ENCODE measurements around the gene BCKDHB.
A peak's percentile ranks its signal among the peaks of the same experiment; 100 is the strongest.
"Not testable (repeated sequence)": the region's sequence is repeated elsewhere in the genome, so short reads cannot be mapped to it uniquely, and the experiment has no call there.

The BCKDHB gene

DNA sequence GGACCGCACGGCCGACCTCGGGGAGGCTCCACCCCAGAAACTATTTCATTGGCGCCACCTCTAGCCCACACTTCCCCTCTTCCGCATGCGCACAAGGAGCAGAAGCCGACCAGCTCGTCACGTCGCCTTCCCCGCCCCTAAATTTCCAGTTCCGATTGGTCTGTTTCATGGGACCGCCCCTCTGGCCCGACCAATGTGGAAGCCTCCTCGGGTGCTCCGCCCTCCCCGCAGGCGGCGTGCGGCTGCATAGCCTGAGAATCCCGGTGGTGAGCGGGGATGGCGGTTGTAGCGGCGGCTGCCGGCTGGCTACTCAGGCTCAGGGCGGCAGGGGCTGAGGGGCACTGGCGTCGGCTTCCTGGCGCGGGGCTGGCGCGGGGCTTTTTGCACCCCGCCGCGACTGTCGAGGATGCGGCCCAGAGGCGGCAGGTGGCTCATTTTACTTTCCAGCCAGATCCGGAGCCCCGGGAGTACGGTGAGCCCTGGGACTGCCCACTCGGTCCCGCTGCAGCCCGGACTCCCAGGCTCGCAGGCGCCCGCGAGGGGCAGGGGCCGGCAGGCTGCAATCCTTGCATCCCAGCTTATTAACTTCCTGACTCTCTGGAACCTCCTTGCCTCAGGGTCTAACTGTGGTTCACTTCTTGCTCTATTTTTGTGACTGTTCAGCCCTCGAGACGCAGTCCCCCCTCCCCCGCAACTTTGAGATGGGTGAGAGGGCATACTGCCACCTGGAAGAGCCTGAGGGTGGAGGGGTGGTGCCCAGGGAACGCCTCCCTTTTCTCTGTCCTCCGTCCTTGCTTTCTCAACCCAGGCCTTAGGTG, at the start of gene BCKDHB:
Gene BCKDHB (plus strand): TSS at position 254 of the 818 bp plus-strand sequence. CDS start 23 bp downstream, at position 277.
- DNase-seq: peak; percentile 98

- DNase-seq: no peak
Measured at GRCh38 chr6:80060774-80061173, 45.7 kb upstream of the BCKDHB start.

DNA sequence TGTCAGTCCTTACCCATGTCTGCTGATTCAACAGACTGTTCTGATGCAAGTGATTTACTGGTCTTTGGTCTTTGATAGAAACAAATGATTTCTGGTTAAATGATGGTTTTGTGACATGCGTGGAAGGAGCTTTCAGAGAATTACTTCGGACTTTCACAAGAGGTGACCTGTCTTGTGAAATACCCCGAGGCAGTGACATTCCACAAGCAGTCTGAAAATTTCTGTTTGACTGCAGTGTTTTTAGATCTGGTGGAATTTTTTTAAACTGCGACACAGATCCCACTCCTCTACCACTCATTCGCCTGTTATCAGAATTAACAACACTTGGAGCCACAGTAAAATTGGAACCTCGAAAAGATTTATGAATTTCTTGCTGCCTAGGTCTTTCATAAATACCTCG, 38.3 kb upstream of the BCKDHB start:
- DNase-seq: not testable (repeated sequence)

GRCh38 chr6:80070431-80070830, 36.0 kb upstream of the BCKDHB start:
- not testable (repeated sequence) for DNase-seq

DNA sequence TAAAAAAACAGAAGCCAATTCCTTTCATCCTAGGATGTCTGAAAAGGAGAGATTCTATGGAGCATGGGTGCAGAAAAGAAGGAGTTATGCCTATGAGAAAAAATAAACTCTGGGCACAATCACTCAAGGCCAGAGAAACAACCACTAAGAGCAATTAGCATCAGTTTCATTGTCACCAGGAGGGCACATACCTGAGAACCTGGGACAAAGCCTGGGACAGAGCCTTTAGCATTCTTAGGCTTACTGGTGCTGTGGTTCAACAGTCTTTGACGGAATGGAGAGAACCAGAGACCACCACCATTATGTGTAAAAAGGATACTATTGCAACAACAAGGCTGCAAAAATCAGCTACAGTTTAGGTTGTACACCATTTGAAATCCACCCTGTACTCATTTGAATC, 29.4 kb upstream of the BCKDHB start:
- DNase-seq: no peak

DNA sequence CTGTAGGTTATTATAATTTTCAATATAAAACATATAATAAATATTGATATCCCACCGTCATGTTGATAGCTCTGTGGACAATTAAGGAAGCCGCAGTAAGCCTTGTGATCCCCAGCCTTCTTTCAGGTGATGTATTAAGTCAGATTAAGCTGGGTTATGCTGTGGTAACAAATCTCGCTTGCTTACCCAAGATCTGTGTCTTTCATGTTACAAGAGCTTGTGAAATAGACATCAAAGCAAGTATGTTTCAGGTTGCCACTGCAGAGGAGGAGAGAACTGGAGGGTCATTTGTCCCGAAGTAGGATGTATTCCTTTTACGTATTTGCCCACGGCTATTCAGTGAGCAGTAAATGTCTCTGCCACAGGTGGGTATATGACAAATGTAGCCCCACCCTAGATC, 17.8 kb upstream of the BCKDHB start:
- DNase-seq: no peak

DNA sequence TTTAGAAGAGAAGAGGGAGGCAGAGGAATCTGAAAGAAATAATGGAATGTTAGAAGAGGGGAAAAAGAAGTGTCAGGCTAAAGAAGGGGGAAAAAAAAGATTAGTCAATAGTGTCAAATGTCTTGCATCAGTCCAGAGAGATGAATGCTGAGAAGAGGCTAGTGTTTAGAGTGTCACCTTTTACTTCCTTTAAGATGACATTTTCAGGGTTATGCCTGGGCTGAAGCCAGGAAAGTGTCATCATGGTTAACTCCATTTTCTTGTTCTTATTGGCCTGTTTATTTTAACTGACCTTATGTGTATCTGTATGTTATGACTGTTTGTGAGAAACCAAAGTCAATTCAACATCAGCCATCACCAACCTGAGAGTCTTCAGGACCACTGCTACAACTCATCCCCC, 15.0 kb upstream of the BCKDHB start:
- no peak for DNase-seq

- DNase-seq: no peak
Measured at GRCh38 chr6:80094017-80094416, 12.5 kb upstream of the BCKDHB start.

- DNase-seq: no peak
Measured at GRCh38 chr6:80095600-80095999, 10.9 kb upstream of the BCKDHB start.

DNA sequence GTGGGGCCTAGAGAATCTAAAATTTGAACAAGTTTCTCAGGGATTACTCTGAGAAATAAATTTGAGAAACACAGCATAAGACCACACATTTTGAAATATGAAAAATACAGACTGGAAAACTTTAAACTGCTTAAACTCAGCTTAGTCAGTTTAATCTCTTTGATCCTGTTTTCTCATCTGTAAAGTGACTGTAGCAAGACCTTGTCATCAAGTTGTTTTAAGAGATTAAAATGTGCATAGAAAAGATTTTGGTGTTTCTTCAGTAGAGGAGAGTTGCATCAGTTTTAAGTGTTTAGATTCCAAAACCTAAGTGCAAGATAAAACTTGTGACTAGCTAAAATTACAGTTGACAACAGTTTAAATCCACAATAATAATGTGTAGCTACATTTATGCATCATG, 8.1 kb upstream of the BCKDHB start:
- no peak for DNase-seq

DNA sequence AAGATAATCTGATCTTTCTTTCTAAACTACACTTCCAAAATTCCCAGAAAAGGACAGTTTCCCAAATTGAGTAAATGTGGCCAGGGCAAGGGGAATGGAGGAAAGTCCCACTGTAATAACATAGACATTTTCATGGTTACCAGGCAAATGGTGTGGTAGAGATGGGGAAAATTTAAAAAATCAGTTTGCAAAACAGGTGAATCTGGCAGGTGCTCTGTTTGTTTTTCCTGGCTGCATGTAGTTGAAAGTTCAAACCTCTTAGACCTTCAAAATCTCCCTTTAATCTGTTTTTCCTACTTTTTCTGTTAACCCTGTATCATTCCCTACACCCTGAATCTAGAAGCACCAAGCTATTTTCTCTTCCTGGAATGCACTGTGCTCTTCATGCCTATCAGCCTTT, 2.0 kb upstream of the BCKDHB start:
- DNase-seq: no peak

GRCh38 chr6:80105972-80106417, 476 bp upstream of the BCKDHB start:
- DNase-seq: no peak

GRCh38 chr6:80122576-80122975, 16.1 kb downstream of the BCKDHB start:
- DNase-seq: not testable (repeated sequence)

DNA sequence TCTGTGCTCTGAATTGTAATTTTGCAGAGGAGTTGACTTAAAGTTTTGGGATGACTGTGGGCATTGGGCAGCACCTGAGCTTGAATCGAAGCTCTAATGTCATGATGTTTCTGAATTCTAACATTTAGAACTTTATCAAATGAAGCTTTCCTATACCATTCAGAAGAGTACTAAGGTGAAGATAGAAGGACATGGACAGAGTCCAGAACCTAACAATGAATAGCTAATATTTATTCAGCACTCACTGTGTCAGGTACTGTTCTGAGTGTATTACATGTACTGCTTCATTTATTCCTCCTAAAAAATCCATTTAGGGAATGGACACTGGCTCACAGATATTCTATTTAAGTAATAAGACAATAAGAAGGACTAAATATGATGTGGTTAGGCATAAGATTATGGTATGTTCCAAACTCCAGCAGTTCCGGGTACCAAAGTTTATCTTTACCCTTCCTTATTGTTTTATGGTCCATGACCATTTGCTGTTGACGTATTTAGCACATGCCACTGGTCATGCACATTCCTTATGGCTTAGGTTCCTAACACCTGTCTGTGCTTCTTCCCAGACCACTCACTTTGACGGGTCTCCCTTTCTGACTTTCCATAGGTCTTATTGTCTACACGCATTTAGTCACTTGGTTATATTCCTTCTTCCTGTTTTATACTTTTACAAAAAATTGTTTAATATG, 20.3 kb downstream of the BCKDHB start:
- DNase-seq: no peak

DNA sequence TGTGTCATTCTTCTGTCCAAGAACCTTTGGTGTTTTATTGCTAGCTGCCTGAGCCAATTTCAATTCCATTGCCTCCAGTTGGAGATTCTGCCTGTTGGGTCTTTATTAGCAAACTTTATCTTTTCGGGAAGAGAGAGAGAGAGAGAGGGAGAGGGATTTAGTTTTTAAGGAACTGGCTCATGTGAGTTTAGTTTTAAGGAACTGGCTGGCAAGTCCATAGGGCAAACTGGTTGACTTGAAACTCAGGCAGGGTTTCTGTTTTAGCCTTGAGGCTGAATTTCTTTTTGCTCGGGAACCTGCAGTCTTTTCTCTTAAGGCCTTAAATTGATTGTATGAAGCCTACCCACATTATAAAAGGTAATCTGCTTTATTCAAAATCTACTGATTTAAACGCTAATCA, 23.0 kb downstream of the BCKDHB start:
- DNase-seq: no peak

DNA sequence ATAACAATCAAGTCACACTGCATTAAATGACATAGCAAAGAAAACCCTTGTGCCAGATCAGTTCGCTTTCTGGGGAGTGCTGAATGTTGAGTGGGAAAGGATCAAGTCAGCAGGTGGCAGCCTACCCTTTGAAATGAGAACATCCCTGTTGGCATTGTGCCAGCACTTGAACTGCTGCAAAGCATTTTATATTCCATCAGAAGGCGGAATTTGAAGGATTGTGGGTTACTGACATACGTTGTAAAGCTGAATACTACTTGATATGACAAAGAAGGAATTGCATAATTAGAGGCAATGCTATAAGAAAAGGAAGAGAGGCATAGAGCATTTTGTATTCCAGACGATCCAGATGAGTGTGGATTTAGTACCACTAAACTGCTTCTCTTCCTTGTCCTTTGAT, 26.5 kb downstream of the BCKDHB start:
- peak; percentile 60 for DNase-seq

GRCh38 chr6:80134065-80134464, 27.6 kb downstream of the BCKDHB start:
- no peak for DNase-seq

- DNase-seq: peak; percentile 14
Measured at GRCh38 chr6:80142586-80142985, 36.1 kb downstream of the BCKDHB start.

- DNase-seq: peak; percentile 83
Measured at GRCh38 chr6:80143419-80143937, 37.0 kb downstream of the BCKDHB start.

- no peak for DNase-seq
Measured at GRCh38 chr6:80144753-80145315, 38.4 kb downstream of the BCKDHB start.

DNA sequence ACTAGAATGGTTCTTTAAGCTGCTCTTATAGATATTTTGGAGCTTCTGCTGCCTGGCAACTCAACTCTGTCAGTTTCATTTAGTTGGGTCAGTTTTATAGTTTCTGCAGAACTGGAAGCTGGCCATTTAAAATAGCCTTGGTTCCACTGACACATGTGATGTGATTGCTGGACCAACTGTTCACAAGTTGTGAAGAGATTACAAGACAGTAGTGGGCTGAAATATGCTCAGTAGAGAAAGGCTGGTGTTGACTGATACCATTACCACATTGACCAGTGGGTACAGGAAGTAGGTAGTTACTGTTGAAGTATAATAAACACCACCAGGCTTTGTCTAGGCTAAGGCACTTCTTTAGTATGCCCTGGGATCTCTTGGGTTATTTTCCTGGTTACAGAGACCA, 39.0 kb downstream of the BCKDHB start:
- DNase-seq: no peak

GRCh38 chr6:80145921-80146320, 39.5 kb downstream of the BCKDHB start:
- no peak for DNase-seq

- no peak for DNase-seq
Measured at GRCh38 chr6:80148220-80148619, 41.7 kb downstream of the BCKDHB start.

DNA sequence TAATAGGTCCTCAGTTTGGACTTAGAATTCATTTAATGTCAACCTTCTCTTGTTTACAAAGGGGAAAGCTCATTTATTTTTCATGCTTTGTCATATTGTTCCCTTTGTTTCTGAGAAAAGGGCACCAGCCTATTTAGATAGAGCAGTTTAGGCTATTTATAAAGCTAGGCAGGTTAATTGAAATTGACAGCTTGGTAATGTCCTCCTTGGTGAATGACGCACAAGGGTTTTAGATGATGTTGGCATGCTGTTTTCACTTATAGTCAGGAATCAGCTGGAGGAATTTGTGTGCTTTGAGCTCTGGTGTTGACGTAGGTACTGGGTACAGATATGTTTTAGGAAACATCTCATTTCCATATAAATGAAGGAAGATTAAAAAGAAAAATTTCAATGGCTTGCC, 45.2 kb downstream of the BCKDHB start:
- DNase-seq: no peak

Data from HCEC 1CT (cell line).